Measurements from ENCODE around the gene SLC39A13.

GRCh38 chr11:47437218-47437745 is 28.9 kb downstream of the SLC39A13 start:
- no peak for TF ChIP-seq CTCF (IDR thresholded peaks at IDR 0.05; ENCODE audit: insufficient read depth, low read depth, low read length)
- no peak for TF ChIP-seq EZH2 (IDR thresholded peaks at IDR 0.05; ENCODE audit: insufficient read depth, low read length)
